Inflammatory macrophage (primary cell): ENCODE results near the gene TMEM80.
A peak's percentile ranks its signal among the peaks of the same experiment; 100 is the strongest.
"Not testable (repeated sequence)": the region's sequence is repeated elsewhere in the genome, so short reads cannot be mapped to it uniquely, and the experiment has no call there.

Experiments used
- DNase-seq, 2 donors: peaks; one replicate each; pipeline ENCODE4 v3.0.0-alpha.2; 2020 to 2022

TMEM80 gene

GRCh38 chr11:679271-680207, 16.1 kb upstream of the TMEM80 start:
- no peak for DNase-seq

- DNase-seq, result no peak
These were observed 15.1 kb upstream of the TMEM80 start for GRCh38 chr11:680476-680875.

- no peak for DNase-seq
These were observed 14.6 kb upstream of the TMEM80 start for GRCh38 chr11:680970-681369.

GRCh38 chr11:686451-687243, 9.0 kb upstream of the TMEM80 start:
- DNase-seq, result no peak

- DNase-seq, result no peak
These were observed 7.9 kb upstream of the TMEM80 start for GRCh38 chr11:687751-688150.

GRCh38 chr11:688681-689080, 6.9 kb upstream of the TMEM80 start:
- DNase-seq, result no peak

- DNase-seq, result no peak
These were observed 6.0 kb upstream of the TMEM80 start for GRCh38 chr11:689625-690024.

- DNase-seq, result not testable (repeated sequence)
These were observed 5.4 kb upstream of the TMEM80 start for GRCh38 chr11:690244-690643.

- no peak for DNase-seq
These were observed 4.6 kb upstream of the TMEM80 start for GRCh38 chr11:690738-691633.

- DNase-seq, result no peak
These were observed 3.7 kb upstream of the TMEM80 start for GRCh38 chr11:691710-692590.

GRCh38 chr11:692824-693414, 2.7 kb upstream of the TMEM80 start:
- no peak for DNase-seq

- peak; percentile 16 to 27 for DNase-seq
These were observed 2.2 kb upstream of the TMEM80 start for GRCh38 chr11:693415-693831.

- no peak for DNase-seq
These were observed 1.6 kb upstream of the TMEM80 start for GRCh38 chr11:693887-694562.

- DNase-seq, result peak; percentile 99
These were observed 891 bp upstream of the TMEM80 start, which contains the start of gene DEAF1 for GRCh38 chr11:694563-695287. Gene DEAF1, minus strand, starts transcription at chr11:695222. Its CDS starts 175 bp downstream, at chr11:695047.

GRCh38 chr11:695288-695537, 403 bp upstream of the TMEM80 start:
- DNase-seq, result no peak

- DNase-seq, result peak; percentile 79 to 87
These were observed 1.4 kb downstream of the TMEM80 start for GRCh38 chr11:696955-697491.

- DNase-seq, result peak in 1 of 2 donors; percentile 20
These were observed 2.2 kb downstream of the TMEM80 start for GRCh38 chr11:697811-698311.

GRCh38 chr11:698493-699115, 3.0 kb downstream of the TMEM80 start:
- no peak for DNase-seq

- no peak for DNase-seq
These were observed 3.5 kb downstream of the TMEM80 start for GRCh38 chr11:699116-699508.
